Endometrium (tissue), 2 donors: ENCODE results near the gene BRD1.
"Not testable (repeated sequence)": the region's sequence is repeated elsewhere in the genome, so short reads cannot be mapped to it uniquely, and the experiment has no call there.

Experiments
- FAIRE-seq: peaks from 2 replicates; lab custom pipeline; 2012; peaks lifted over from hg19 to GRCh38; lab: Jason Lieb, UNC
- donor health status: control.
- donor health status: control.

Gene BRD1

DNA sequence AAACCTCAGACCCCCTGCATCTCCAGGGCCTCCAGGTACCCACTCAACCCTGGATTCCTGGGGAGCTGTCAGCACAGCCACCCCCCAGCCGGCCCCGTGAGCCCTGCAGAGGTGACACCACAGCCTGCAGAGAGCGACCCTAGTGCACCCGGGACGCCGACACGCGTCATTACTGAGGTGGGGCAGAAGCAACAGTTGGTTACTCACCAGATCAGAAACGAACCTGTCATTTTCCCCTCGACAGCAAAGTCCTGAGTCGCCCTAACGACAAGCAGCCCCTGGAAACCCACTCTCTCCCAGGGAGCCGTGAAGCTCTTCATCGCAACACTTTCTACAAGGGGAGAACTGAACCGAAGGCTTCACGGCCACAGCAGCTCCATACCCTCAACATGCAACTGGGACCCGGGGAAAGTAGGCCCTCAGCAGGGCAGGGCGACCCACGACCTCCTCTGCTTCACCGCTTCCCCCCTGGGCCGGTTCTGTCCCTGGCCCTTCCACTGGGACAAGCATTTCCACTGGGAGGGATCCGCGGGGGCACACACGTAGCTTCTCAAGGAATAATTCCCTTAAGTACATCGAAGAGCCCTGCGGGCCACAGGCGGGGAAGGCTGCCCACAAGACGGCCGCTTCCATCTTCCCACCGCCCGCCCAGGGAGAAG lies 1.6 kb downstream of the BRD1 start:
- FAIRE-seq, result no peak

DNA sequence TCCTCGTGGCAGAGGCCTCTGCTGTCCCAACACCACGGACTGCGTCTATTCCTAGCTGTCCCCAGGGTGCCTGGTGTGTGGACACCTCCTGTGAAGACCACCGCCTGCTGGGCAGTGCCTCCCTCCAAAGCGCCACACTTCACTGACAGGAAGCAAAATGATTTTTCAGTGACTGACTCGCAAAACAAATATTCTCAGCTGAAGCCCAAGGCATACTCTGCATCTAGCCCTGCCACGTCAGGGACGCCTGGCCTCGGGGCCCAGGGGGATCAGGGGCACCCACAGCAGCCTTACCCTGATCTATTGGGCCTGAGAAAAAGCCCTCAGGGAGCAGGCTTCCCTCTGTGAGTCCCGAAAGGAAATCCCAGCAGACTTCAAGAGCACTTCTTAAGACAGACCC lies 2.2 kb downstream of the BRD1 start:
- no peak for FAIRE-seq

DNA sequence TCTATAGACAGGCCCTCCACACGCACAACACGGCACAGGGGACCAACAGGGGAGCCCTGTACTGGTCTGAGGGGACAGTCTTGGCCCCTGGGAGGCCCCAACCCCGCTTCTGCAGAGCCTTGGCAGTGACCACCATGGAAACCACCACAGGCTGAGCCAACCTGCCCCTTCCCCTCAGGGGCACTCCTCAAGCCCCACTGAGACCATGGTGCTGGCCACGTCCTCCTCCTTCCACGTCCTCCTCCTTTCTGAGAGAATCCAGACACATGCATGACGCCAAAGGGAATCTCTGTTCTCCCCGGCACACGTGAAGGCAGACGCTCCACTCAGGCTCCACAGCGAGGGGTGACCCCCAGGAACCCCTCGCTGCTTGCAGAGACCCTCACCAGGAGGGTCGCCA lies 2.7 kb downstream of the BRD1 start:
- FAIRE-seq, result no peak

DNA sequence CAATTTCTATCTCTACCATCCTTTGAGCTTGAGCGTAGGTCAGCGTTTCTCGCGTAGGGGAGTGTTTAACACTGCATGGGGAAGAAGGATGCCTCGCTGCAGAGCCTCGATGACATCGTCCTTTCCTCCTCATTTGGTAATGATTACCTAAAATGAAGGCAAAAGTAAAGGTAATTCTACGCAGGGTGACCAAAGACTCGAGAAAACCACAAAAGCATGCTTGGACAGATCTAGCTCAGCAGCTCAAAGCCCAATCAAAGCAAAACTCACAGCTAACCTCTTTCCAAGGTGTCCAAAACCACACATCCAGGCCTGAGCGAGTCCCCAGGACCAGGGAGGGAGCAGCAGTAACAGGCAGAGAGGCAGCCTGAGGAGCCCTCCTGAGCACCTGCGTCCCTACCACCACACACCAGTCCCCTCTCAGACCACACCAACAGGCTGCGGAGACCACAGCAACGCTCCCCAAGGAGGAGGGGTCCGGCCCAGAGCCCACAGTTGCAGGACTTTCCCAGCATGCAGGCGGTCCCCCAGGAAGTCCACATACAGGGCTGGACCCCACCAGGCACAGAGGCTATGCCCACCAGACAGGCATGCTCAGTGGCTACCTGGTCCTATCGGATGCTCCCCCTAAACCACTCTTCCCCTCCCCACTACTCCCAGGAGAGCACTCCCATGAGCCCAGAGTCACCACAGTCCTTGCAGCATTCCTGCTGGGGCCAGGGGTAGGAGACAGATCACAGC lies 3.3 kb downstream of the BRD1 start:
- no peak for FAIRE-seq

DNA sequence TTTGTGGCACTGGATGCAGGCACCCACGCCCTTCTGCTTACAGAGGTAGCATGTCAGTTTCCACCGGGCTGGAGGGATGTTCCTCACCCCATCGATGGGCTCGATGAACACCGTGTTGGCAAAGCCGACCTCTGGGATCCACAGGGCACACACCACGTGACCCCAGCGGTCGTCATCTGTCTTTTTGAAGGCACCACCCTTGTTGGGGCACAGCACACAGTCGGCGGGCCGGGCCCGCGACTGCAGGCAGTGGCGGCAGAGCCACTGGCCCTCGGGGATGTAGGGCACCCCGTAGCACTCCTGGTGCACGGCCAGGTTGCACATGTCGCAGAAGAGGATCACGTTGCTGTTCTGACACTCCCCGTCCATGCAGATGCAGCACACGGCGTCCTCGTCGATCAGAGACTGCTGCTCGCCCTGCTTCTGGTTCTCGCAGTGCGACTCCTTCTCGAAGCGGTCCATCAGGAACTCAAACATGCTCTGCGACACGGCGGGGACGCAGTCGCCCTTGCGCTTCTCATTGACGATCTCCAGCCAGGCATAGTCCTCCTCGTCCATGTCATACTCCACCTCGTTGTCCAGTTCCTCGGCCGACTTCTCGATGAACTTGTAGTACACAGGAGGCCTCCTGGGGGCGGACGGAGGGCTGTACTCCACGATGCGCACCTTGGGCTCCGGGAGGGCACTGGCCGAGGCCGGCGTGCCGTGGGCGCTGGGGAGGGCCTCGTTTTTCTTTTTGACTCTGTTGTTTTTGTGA lies 4.2 kb downstream of the BRD1 start:
- no peak for FAIRE-seq

DNA sequence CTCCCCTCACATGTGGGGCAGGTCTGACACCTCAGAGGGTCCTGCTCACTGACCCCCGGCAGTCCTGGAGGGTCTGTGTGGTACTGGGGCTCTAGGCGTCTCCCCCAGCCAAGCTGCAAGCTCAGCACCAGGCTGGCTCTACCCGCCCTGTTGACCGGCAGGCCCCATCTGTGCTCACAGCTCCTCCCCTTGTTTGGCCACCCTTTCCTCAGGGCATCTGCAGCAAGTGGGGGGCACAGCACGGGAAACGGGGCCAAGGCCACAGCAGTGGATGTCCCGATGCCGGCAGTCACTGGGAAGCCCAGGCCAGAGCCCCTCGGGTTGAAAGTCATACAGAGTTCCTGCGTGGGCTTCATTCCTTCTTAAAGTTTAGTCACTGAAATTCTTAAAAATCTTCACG lies 5.9 kb downstream of the BRD1 start:
- FAIRE-seq, result not testable (repeated sequence)

DNA sequence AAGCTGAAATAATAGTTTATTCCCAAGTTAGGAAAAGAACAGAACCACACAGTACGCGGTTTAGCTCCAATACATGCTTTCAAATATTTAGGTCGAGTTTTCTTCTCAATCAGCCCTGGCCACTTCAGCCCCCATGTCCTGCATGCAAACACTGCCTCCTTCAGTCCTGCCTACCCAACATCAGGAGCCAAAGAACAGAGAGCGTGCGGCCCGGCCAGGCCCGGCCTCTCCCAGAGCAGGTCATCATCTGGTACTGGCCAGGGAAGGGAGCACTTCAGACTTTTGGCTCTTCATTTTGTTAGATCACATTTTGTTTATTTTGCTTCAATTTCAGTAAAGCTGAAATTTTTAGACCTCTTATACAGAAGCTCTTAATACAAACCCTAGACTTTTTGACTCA lies 6.7 kb downstream of the BRD1 start:
- no peak for FAIRE-seq

DNA sequence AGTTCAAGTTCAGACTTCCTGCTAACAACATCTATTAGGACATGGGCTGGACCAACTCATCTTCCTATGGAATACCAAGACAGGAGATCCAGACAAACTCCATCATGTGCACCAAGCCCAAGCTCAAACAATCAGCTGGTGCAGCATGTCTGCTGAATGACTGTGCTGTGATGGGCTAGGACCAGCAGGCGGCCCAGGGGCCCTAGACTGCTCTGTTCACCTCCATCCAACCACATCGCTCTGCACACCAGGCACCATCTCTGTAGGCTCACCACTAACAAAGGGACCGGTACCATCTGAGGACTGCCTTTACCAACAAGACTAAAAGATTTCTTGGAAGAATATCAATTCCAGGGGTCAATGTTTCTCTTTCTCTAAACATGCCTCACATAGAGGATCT lies 10.3 kb downstream of the BRD1 start:
- no peak for FAIRE-seq

DNA sequence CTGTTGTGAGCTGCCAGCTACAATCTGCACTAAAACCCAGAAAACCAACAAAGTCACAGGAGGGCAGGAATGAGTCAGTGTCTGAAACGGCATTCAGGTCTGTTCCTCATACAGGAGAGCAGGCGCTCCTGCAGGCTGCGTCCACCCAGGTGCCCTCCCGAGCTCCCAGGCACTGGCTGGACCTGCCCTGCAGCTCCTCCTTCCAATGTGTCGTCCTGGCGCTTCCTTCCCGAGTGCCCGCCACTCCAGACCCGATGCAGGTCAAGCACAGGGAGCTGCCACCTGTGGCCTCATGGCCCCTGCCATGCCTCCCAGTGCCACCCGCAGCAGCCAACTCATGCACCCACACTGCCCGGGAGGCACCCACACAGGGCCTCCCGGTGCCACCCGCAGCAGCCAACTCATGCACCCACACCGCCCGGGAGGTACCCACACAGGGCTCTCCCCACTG lies 12.0 kb downstream of the BRD1 start:
- FAIRE-seq, result no peak

DNA sequence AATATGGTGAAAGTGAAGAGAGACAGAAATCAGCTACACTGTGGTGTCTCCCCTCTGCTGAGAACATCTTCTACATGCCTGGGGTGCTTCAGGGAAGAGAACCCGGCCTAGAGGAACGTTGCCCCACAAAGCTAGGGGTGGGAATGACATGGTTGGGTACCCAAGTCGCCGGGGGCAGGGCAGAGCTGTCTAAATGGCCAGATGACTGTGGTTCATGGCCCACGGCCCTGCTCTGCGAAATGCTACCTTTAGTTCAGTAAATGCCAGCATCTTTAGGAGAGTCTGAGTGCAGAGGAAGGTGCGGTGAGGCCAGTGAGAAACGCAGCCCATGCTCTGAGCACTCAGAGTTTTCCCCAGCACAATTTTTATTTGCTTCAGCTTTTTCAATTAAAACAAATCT lies 12.8 kb downstream of the BRD1 start:
- no peak for FAIRE-seq

DNA sequence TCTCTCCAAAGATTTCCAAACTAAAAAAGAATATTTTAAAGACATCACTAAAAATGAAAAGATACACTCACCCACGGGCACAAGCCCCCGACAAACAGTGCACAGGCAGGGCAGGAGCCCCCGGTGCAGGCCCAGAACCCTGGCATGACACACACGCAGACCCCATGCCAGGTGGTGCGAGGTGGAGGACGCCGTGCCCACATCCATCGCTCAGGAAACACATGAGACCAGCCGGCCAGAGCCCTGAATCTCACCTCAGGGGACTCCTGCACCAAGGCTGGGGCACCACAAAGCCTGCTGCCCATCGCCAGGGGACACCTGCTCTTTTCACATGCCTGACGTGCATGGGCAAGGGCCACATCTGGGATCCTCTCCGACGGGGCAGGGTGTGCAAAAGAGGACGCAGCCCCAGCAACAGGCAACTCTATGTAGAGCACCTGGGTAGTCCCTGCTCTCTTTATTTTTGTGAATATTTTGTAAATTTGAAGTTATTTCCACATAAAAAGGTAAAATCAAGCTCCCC lies 13.4 kb downstream of the BRD1 start:
- no peak for FAIRE-seq

DNA sequence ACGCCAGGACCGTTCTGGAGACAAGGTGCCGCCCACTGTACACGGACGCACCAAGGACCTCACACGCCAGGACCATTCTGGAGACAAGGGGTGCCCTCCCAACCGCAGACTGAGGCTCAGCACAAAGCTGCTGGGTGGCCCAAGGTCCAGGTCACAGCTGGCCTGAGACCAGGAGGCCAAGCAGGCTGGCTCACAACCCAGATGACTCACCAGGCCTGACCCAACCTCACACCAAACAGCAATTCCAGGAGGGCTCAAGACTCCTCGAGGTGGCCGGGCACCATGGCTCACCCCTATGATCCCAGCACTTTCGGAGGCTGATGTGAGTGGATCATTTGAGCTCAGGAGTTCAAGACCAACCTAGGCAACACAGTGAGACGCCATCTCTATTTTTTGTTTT lies 14.8 kb downstream of the BRD1 start:
- no peak for FAIRE-seq

DNA sequence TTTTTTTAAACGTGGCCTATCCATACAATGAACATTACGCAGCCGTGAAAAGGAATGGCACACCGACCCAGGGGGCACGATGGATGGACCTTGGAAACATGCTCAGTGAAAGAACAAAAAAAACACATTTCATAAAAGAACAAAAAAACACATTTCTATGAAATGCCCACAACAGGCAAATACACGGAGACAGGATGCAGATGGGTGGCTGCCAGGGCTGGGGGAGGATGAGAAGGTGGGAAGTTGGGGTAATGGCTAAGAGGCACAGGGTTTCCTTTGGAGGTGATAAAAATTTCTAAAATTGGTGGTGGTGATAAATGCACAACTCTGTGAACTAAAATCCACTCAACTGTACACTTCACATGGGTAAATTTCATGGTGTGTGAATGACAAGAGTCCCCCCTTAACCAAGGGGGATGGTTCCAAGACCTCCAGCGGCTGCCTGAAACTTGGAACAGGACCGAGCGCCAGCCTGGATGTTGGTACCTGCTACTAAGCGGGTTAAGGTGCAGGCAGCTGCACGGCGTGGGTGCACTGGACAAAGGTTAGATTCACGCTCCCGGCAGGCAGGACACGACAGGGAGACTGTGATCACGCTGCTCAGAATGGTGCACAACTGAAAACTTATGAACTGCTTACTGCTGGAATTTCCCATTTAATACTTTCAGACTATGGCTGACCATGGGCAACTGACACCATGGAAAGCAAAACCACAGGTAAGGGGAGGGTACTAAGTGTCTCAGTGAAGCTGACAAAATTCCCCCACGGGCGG lies 16.5 kb downstream of the BRD1 start:
- FAIRE-seq, result no peak

DNA sequence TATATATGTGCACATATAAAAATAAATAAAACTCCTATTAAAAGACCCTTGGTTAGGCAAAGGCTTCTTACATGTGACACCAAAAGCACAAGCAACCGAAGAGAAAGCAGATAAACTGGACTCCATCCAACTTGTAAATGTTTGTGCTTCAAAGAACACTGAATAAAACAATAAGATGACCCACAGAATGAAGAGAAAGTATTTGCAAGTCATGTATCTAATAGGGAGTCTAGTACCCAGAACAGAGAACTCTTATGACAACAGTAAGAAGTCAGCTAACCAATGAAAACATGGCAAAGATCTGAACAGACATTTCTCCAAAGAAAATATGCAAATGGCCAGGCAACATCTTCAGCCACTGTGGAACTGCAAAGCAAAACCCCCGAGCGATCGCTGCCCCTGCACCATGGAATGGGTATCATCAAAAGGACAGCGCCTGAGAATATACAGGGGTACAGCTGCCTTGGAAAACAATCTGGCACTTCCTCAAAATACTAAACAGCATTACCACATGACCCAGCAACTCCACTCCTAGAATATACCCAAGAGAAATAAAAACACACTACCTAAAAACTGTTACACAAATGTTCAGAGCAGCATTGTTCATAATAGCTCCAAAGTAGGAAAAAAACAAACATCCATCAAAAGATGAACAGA lies 17.2 kb downstream of the BRD1 start:
- FAIRE-seq, result no peak

DNA sequence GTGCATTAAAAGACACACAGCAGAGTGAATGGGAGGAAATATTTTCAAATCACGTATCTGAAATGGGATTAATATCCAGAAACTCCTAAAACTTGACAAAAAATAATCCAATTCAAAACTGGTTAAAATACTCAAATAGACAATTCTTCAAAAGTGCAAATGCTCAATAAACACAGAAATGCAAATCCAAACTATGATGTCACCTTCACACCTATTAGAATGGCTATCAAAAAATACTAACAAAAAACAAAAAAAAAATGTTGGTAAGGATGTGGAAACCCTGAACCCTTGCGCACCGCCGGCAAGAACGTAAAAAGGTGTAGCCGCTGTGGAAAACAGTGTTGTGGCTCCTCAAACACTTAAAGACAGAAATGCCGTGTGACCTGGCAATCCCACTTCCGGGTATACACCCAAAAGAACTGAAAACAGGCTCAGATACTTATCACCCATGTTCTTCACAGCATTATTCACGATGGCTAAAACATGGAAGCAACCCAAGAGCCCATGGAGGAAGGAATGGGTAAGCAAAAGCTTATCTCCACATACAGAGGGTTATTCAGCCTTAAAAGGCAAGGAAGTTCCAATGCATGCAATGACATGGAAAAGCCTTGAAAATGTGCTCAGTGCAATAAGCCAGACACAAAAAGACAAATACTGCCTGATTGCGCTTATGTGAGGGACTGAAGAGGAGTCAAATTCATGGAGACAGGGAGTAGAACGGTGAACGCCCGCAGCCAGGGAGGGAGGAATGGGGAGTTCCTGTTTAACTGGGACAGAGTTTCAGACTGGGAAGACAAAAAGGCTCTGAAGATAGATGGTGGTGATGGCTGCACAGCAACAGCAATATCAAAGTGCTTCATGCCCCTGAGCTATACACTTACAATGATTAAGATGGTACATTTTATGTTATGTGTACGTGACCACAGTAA lies 19.6 kb downstream of the BRD1 start:
- FAIRE-seq, result no peak

DNA sequence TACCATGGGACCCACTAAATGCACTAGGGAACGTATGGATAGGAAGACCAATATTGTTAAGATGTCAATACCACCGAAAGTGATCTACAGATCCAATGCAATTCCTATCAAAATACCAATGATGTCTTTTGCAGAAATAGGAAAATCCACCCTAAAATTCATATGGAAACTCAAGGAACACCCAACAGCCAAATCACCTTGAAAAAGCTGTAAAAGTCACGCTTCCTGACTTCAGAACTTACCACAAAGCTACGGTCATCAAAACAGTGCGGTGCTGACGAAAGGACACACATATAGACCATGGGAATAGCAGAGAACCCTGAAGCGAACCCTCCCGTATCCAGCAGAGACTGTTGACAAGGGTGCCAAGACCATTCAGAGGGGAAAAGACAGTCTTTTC lies 20.5 kb downstream of the BRD1 start:
- FAIRE-seq, result no peak

DNA sequence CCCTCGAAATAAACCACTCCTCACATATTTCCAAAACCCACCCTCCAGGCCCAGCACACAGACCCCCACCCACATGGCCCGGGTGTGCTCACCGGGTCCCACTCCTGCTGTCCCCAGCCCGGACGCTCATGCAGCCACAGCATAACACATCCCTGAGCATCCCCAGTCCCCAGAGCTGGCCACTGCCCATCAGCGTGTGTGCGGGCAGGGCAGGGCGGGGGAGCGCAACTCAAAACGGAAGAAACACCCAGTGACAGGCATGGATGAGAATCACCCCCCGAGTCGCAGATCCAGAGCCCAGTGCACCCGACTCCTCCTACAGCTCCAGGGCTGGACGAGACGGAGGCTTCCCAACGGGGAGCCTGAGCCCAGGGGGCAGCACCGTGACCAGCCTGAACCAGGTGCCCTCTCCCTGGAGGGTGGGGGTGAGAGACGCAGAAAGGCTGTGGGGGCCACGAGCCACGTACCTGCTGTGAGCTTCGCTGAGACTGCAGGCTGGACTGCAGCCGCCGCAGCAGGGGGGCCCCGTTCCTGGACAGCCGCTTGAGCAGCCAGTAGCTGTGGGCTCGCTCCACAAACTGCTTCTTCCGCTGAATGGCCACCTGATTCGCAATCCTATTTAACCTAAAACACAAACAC lies 23.8 kb downstream of the BRD1 start:
- FAIRE-seq, result no peak

DNA sequence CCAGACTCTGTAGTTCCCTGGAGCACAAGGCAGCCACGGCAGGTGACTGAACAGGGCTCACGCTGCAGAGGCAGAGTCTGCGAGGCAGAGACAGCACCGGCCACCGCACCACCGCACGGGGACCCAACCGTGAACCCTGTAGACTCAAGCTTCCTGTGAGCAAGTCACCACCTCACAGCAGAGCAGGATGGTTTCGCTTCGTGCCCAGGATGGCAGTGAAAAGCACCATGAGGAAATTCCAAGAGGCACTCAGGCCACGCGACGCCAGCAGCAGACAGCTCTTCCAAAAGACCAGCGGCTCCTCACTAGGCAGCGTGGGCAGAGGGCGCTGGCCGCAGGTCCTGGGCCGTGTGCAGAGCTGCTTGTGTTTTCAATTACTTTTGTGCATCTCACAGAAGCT lies 24.5 kb downstream of the BRD1 start:
- no peak for FAIRE-seq

DNA sequence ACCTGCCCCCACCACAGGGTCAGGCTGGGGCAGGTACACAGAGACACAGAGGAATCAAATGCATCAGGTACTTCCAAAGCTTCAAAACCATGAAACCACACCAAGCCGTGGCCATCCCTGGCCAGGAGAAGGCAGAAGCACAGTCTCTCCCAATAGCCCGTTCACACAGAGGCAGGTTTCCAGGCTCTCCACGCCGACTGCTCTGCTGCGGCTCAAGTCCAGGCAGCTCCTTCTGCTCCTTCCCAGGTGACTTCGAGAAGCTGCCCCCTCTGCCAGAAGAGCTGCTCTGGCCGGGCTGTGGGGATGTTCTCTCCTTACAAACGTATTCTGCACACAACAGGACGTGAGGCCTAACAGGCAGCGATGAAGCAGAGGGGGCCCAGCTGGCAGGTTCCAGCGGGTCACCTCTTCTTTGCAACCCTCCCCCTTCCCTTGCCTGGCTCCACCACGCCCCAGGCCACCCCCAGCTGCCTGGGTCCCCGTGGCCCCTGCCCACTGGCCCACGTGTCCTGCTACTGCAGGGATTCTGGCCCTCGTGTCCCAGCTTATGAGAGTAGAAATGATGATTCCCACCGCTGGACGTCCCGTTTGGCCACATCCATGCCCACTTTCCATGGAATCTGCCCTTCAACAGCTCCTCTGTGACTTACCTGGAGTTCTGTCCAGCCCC lies 26.1 kb downstream of the BRD1 start:
- FAIRE-seq, result no peak
